ENCODE measurements around the gene PARP11. TPM values are rescaled to one million over a fixed set of nuclear protein-coding genes. Genes with fewer than 3 reads are reported as not detected.
A peak's percentile ranks its signal among the peaks of the same experiment; 100 is the strongest.

PARP11 gene
- total and polyA plus RNA-seq, 2 donors (not counting 1 experiment from before 2014, with no cell fraction given) = 6.4 to 26.3 TPM

DNA sequence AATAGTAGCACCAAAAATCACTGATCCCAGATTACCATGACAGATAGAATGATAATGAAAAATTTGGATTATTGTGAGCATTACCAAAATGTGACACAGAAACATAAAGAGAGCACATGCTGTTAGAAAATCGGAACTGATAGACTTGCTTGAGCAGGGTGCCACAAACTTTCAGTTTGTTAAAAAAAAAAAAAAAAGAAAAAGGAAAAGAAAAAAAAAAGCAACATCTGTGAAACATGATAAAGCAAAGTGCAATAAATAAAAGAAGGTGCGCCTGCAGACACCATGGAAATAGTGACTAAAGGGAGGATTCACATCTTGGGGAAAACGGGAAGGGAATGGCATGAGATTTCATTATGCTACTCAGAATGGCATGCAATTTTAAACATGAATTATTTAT is 6.6 kb upstream of the PARP11 start:
- WGBS (ENCODE audit: insufficient coverage) = 0% methylated on average over 1 of the region's 3 CpGs
- no peak for TF ChIP-seq EZH2 (IDR thresholded peaks at IDR 0.05; ENCODE audit: borderline replicate concordance, insufficient read depth, low read depth, low read length, poor library complexity, severe bottlenecking)
- TF ChIP-seq, protein P1, sequence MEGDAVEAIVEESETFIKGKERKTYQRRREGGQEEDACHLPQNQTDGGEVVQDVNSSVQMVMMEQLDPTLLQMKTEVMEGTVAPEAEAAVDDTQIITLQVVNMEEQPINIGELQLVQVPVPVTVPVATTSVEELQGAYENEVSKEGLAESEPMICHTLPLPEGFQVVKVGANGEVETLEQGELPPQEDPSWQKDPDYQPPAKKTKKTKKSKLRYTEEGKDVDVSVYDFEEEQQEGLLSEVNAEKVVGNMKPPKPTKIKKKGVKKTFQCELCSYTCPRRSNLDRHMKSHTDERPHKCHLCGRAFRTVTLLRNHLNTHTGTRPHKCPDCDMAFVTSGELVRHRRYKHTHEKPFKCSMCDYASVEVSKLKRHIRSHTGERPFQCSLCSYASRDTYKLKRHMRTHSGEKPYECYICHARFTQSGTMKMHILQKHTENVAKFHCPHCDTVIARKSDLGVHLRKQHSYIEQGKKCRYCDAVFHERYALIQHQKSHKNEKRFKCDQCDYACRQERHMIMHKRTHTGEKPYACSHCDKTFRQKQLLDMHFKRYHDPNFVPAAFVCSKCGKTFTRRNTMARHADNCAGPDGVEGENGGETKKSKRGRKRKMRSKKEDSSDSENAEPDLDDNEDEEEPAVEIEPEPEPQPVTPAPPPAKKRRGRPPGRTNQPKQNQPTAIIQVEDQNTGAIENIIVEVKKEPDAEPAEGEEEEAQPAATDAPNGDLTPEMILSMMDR (IDR thresholded peaks at IDR 0.05) = no peak
- Histone ChIP-seq H3K4me3 (ENCODE audit: control extremely low read depth in 1 of 5, extremely low read depth in 1 of 5, insufficient read depth in 1 of 5, low read depth in 2 of 5, low read length in 4 of 5) (no peak overlapping the region), H3K27me3 (replicated peaks in 1 of 4; ENCODE audit: control extremely low read depth in 1 of 4, control insufficient read depth in 3 of 4, insufficient read depth in 4 of 4, low read length in 3 of 4) (peaks cover 0 to 7% (median 4%) of the 10 kb centered on the region in 4 experiments), H3K79me2 (ENCODE audit: control insufficient read depth, insufficient read depth, low read length) (no peaks in the 10 kb centered on the region), H3K4me2 (replicated peaks; ENCODE audit: low read depth, low read length, poor library complexity, severe bottlenecking) (no peak overlapping the region), H2AFZ (ENCODE audit: insufficient read depth, low read depth, low read length, poor library complexity, severe bottlenecking) (no peak overlapping the region), H3K36me3 (replicated peaks in 1 of 2; ENCODE audit: control extremely low read depth in 1 of 2, control insufficient read depth in 1 of 2, extremely low read depth in 1 of 2, insufficient read depth in 2 of 2, low read length in 1 of 2) (no peaks in the 10 kb centered on the region), H4K20me1 (ENCODE audit: control insufficient read depth, insufficient read depth, low read length, poor library complexity, severe bottlenecking) (no peaks in the 10 kb centered on the region), H3K9ac (ENCODE audit: low read length) (no peak overlapping the region), H3K4me1 (ENCODE audit: control insufficient read depth in 2 of 2, insufficient read depth in 2 of 2, low read length in 2 of 2) (no peaks in the 10 kb centered on the region), H3K27ac (ENCODE audit: low read length in 2 of 2) (no peak overlapping the region), H3K9me3 (ENCODE audit: control extremely low read depth in 1 of 3, control insufficient read depth in 2 of 3, insufficient read depth in 1 of 3, low read length in 2 of 3) (peaks cover 0 to 1% (median 0%) of the 10 kb centered on the region in 3 donors)
- POLR2A ChIA-PET = no interaction called here
- CTCF ChIA-PET = no interaction called here
- no peak overlapping the region for H3K27ac Mint-ChIP-seq
- ATAC-seq (ENCODE audit: low read depth) (no peak), DNase-seq (no peak)
- no peaks in the 10 kb centered on the region for H3K9me3 Mint-ChIP-seq (ENCODE audit: insufficient read depth)
- H3K4me3 Mint-ChIP-seq = no peak overlapping the region
- intact Hi-C loops (cut with micrococcal nuclease) = loop anchor here (10.0 kb wide), 1 partner anchor 1085 kb away; the partner anchor contains the start of gene FKBP4
- no peaks in the 10 kb centered on the region for H3K4me1 Mint-ChIP-seq
- H3K27me3 Mint-ChIP-seq = peaks cover 14% of the 10 kb centered on the region

GRCh38 chr12:3871356-3871755 is 1.8 kb downstream of the PARP11 start:
- ChIA-PET POLR2A (no interaction called here), CTCF (interaction anchor here (3.3 kb wide), 1 partner anchor 405 kb away, joined by 19 read pairs; no protein-coding TSS in a partner anchor)
- H3K9me3 Mint-ChIP-seq (ENCODE audit: insufficient read depth) = no peaks in the 10 kb centered on the region
- H3K27me3 ChIP-seq (replicated peaks in 1 of 4; ENCODE audit: control extremely low read depth in 1 of 4, control insufficient read depth in 3 of 4, insufficient read depth in 4 of 4, low read length in 3 of 4) = no peaks in the 10 kb centered on the region
- peak overlapping the region in 2 of 5 experiments; percentile 6 to 75 for H3K4me3 ChIP-seq (ENCODE audit: control extremely low read depth in 1 of 5, extremely low read depth in 1 of 5, insufficient read depth in 1 of 5, low read depth in 2 of 5, low read length in 4 of 5)
- H3K9ac ChIP-seq (ENCODE audit: low read length) = peak overlapping the region; percentile 84
- H2AFZ ChIP-seq (ENCODE audit: insufficient read depth, low read depth, low read length, poor library complexity, severe bottlenecking) = no peak overlapping the region
- H3K27ac ChIP-seq (ENCODE audit: low read length in 2 of 2) = peak overlapping the region in 1 of 2 donors; percentile 3
- H3K27me3 Mint-ChIP-seq = no peaks in the 10 kb centered on the region
- ATAC-seq (ENCODE audit: low read depth) (no peak), DNase-seq (no peak)
- WGBS (ENCODE audit: insufficient coverage) = 77% methylated on average over 2 of the region's 4 CpGs
- H3K79me2 ChIP-seq (ENCODE audit: control insufficient read depth, insufficient read depth, low read length) = peaks cover 66% of the 10 kb centered on the region
- no peaks in the 10 kb centered on the region for H4K20me1 ChIP-seq (ENCODE audit: control insufficient read depth, insufficient read depth, low read length, poor library complexity, severe bottlenecking)
- H3K4me3 Mint-ChIP-seq = peak overlapping the region; percentile 94
- no peak overlapping the region for H3K27ac Mint-ChIP-seq
- no peaks in the 10 kb centered on the region for H3K36me3 ChIP-seq (replicated peaks in 1 of 2; ENCODE audit: control extremely low read depth in 1 of 2, control insufficient read depth in 1 of 2, extremely low read depth in 1 of 2, insufficient read depth in 2 of 2, low read length in 1 of 2)
- intact Hi-C loops (cut with micrococcal nuclease) = loop anchor here (5.0 to 10.0 kb wide), 2 partner anchors 34 to 1077 kb away; partner anchors contain the start of gene FKBP4
- peak overlapping the region; percentile 72 for H3K4me2 ChIP-seq (replicated peaks; ENCODE audit: low read depth, low read length, poor library complexity, severe bottlenecking)
- H3K4me1 ChIP-seq (ENCODE audit: control insufficient read depth in 2 of 2, insufficient read depth in 2 of 2, low read length in 2 of 2) = peaks cover 33 to 37% of the 10 kb centered on the region in 2 donors
- TF ChIP-seq, protein P1 (IDR thresholded peaks at IDR 0.05) = no peak
- TF ChIP-seq EZH2 (IDR thresholded peaks at IDR 0.05; ENCODE audit: borderline replicate concordance, insufficient read depth, low read depth, low read length, poor library complexity, severe bottlenecking) = no peak
- H3K4me1 Mint-ChIP-seq = peaks cover 48% of the 10 kb centered on the region
- no peaks in the 10 kb centered on the region for H3K9me3 ChIP-seq (ENCODE audit: control extremely low read depth in 1 of 3, control insufficient read depth in 2 of 3, insufficient read depth in 1 of 3, low read length in 2 of 3)
